UCSD-AML1 (cell line): ENCODE results near the gene PTPRN2.

ENCODE experiments used
- DNase-seq: peaks from one replicate; lab custom pipeline; 2025; ENCODE audit not compliant: unreplicated experiment; lab: John Stamatoyannopoulos, UW

Gene PTPRN2

GRCh38 chr7:157977717-157978496 is 609.7 kb downstream of the PTPRN2 start:
- DNase-seq, result no peak

GRCh38 chr7:157977306-157977705 is 610.3 kb downstream of the PTPRN2 start:
- DNase-seq, result no peak

GRCh38 chr7:157976406-157976805 is 611.2 kb downstream of the PTPRN2 start:
- no peak for DNase-seq

- DNase-seq, result no peak
Observed at GRCh38 chr7:157975401-157976372, 611.9 kb downstream of the PTPRN2 start.

- no peak for DNase-seq
Observed at GRCh38 chr7:157974678-157975230, 612.9 kb downstream of the PTPRN2 start.

- no peak for DNase-seq
Observed at GRCh38 chr7:157973971-157974677, 613.5 kb downstream of the PTPRN2 start.

GRCh38 chr7:157972914-157973313 is 614.7 kb downstream of the PTPRN2 start:
- DNase-seq, result no peak

GRCh38 chr7:157971501-157971900 is 616.1 kb downstream of the PTPRN2 start:
- DNase-seq, result no peak

- no peak for DNase-seq
Observed at GRCh38 chr7:157970744-157971143, 616.9 kb downstream of the PTPRN2 start.

- no peak for DNase-seq
Observed at GRCh38 chr7:157969995-157970394, 617.6 kb downstream of the PTPRN2 start.

- no peak for DNase-seq
Observed at GRCh38 chr7:157966490-157966889, 621.1 kb downstream of the PTPRN2 start.

GRCh38 chr7:157964521-157964920 is 623.1 kb downstream of the PTPRN2 start:
- no peak for DNase-seq

- no peak for DNase-seq
Observed at GRCh38 chr7:157964016-157964415, 623.6 kb downstream of the PTPRN2 start.

- DNase-seq, result no peak
Observed at GRCh38 chr7:157963526-157963925, 624.1 kb downstream of the PTPRN2 start.

GRCh38 chr7:157962458-157963306 is 624.9 kb downstream of the PTPRN2 start:
- DNase-seq, result no peak

GRCh38 chr7:157961731-157962457 is 625.7 kb downstream of the PTPRN2 start:
- DNase-seq, result no peak

GRCh38 chr7:157955348-157955999 is 632.1 kb downstream of the PTPRN2 start:
- no peak for DNase-seq

GRCh38 chr7:157954901-157955300 is 632.7 kb downstream of the PTPRN2 start:
- no peak for DNase-seq
